Spleen (tissue), 7 donors: Measurements from ENCODE around the gene GOSR1.
"Not testable (repeated sequence)": the region's sequence is repeated elsewhere in the genome, so short reads cannot be mapped to it uniquely, and the experiment has no call there.

Experiments used
- CTCF ChIP-seq, 11 experiments: fragments of 200-600 bp in 7 of 11; fragments of 450-650 bp in 4 of 11; sonication (generic) in 4 of 11; IDR thresholded peaks in 8 of 11; conservative IDR thresholded peaks in 3 of 11; 1 replicate in 7 of 11; 2 replicates in 4 of 11; pipeline versions ENCODE4 v1.4.0 to v1.8.0; 2016 to 2021; ENCODE audit warnings: antibody characterized with exemption in 11 of 11, inconsistent platforms in 4 of 11, mild to moderate bottlenecking in 1 of 11
- POLR2A ChIP-seq, 3 donors: fragments of 450-650 bp; IDR thresholded peaks; one replicate each; pipeline ENCODE4 v1.5.1; 2017; ENCODE audit warnings: antibody characterized with exemption in 3 of 3, mild to moderate bottlenecking in 1 of 3
- donor health status: DM: no; HTN: no; CAD: no; lungs with moderate emphysema.
- donor health status: DM: no; HTN: no; CAD: no.
- donor health status: DM: no; HTN: no; CAD: no.

GRCh38 chr17:30458797-30459413, 18.3 kb upstream of the GOSR1 start:
- TF ChIP-seq CTCF (IDR thresholded peaks at IDR 0.05 in 8 of 11, conservative IDR thresholded peaks at IDR 0.05 in 3 of 11); POLR2A (IDR thresholded peaks at IDR 0.05): not testable (repeated sequence)
